OCI-LY3 (cell line): ENCODE data around the gene REC8.

Experiments used
- EZH2phosphoT487 ChIP-seq: fragments of 200-600 bp; shearing (Covaris generic); IDR thresholded peaks from 2 replicates; pipeline ENCODE4 v1.6.1; 2018; ENCODE audit warnings: antibody characterized with exemption, mixed run types, low read depth
- TF ChIP-seq, protein P1 (sequence below): fragments of 200-600, 300-600 bp; sonication (generic); IDR thresholded peaks from 2 replicates; pipeline ENCODE4 v1.5.1; 2014; ENCODE audit warnings: antibody characterized with exemption, low read length, low read depth

GRCh38 chr14:24216345-24216699 lies 44.4 kb downstream of the REC8 start:
- TF ChIP-seq, protein P1, sequence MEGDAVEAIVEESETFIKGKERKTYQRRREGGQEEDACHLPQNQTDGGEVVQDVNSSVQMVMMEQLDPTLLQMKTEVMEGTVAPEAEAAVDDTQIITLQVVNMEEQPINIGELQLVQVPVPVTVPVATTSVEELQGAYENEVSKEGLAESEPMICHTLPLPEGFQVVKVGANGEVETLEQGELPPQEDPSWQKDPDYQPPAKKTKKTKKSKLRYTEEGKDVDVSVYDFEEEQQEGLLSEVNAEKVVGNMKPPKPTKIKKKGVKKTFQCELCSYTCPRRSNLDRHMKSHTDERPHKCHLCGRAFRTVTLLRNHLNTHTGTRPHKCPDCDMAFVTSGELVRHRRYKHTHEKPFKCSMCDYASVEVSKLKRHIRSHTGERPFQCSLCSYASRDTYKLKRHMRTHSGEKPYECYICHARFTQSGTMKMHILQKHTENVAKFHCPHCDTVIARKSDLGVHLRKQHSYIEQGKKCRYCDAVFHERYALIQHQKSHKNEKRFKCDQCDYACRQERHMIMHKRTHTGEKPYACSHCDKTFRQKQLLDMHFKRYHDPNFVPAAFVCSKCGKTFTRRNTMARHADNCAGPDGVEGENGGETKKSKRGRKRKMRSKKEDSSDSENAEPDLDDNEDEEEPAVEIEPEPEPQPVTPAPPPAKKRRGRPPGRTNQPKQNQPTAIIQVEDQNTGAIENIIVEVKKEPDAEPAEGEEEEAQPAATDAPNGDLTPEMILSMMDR: no peak
- no peak for TF ChIP-seq EZH2phosphoT487
